ENCODE measurements around the gene OTX1. TPM values are rescaled to one million over a fixed set of nuclear protein-coding genes. Genes with fewer than 3 reads are reported as not detected.

The OTX1 gene
- total and polyA plus RNA-seq, 9 of the 15 experiments (the other 6 are each of a cell fraction or from before 2014, with no cell fraction given), result 0.18 to 7.1 (median 0.58) TPM

DNA sequence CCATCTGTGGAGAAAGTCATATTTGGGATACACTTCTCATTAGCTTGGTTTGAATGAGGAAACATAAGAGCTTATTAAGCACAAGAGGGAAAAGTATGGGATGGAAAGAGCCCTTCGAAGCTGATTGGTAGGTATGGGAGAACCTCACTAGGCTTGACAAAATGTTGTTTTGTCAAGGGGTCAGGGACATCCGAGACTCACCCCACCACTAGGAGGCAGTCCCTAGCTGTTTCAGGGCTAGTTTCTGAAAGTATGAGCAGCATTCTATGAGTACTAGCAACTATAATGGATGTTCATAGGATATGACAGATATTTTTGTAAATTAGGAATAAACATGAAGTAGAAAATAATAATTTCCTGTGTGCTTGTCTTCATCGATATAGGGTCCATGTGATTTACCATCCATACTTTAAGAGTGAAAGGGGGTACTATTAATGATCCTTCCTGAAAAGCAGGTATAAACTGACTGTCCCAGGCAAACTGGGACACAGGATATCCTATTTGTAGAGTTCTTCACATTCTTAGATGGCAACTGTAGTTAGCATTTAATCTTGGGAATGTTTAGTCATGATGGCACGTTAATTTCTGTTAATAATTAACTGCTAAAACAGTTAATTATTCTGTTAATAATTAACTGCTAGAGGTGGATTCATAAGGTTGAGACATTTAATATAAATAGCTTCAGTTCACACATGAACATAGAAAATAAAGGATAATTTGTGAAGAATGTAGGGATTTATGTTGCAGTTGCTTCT is 28.4 kb downstream of the OTX1 start:
- H2AFZ ChIP-seq (ENCODE audit: low read depth, low read length), result no peak overlapping the region
- FAIRE-seq (peak; percentile 56), ATAC-seq (peak; percentile 88), DNase-seq (ENCODE audit: extremely low read depth in 1 of 4, low spot score in 3 of 4) (peak; percentile 24 to 47 (median 34))
- H3K36me3 ChIP-seq (ENCODE audit: control insufficient read depth, insufficient read depth, low read length), result no peaks in the 10 kb centered on the region
- intact Hi-C loops (cut with micrococcal nuclease), result loop anchor here (1.0 to 10.0 kb wide), 4 partner anchors 110 to 466 kb away; no protein-coding TSS in a partner anchor
- no peak overlapping the region for H3K4me3 ChIP-seq
- POLR2A ChIA-PET, result interaction anchor here (0.6 kb wide), 1 partner anchor 600 kb away, joined by 4 read pairs; no protein-coding TSS in a partner anchor
- H3K79me2 ChIP-seq (ENCODE audit: control insufficient read depth, insufficient read depth, low read length), result no peaks in the 10 kb centered on the region
- no peaks in the 10 kb centered on the region for H3K9me1 ChIP-seq (ENCODE audit: control insufficient read depth, insufficient read depth, low read length)
- H3K9me3 ChIP-seq (replicated peaks; ENCODE audit: control insufficient read depth, insufficient read depth, low read depth, low read length), result no peaks in the 10 kb centered on the region; the same call in 1 of the 2 replicates
- 7% methylated on average over 4 of the region's 4 CpGs for WGBS (ENCODE audit: insufficient coverage, low coverage, missing lambda C conversion rate)
- no peak overlapping the region for H3K27ac ChIP-seq (ENCODE audit: extremely low read depth, low read depth, low read length)
- no peaks in the 10 kb centered on the region for H4K20me1 ChIP-seq (replicated peaks; ENCODE audit: control insufficient read depth, insufficient read depth, low read length)
- H3K4me1 ChIP-seq (replicated peaks in 1 of 2; ENCODE audit: control insufficient read depth in 2 of 2, insufficient read depth in 2 of 2, low read length in 2 of 2), result no peaks in the 10 kb centered on the region
- CTCF ChIA-PET (ENCODE audit: low intra/inter-chr PET ratio), result no interaction called here
- no peak overlapping the region for H3K9ac ChIP-seq (ENCODE audit: insufficient read depth in 1 of 2, low read depth in 2 of 2, low read length in 2 of 2)
- no peak overlapping the region for H3K4me2 ChIP-seq (ENCODE audit: insufficient read depth, low read length)
- BruUV-seq (replicated peaks), result no TSS peak
- H3K27me3 ChIP-seq (ENCODE audit: control insufficient read depth in 2 of 2, insufficient read depth in 2 of 2, low read length in 2 of 2), result no peaks in the 10 kb centered on the region
- in situ Hi-C loops (cut with MboI), result no loop called here
- no peak for TF ChIP-seq ADNP (tag; IDR thresholded peaks at IDR 0.05)
- TF ChIP-seq RAD21 (CRISPR knock-in tag; conservative IDR thresholded peaks at IDR 0.05 in 1 of 2, IDR thresholded peaks at IDR 0.05 in 1 of 2), result peak; percentile 38 to 79
- no peak for TF ChIP-seq SMAD3 (CRISPR knock-in tag; conservative IDR thresholded peaks at IDR 0.05)
- no peak for TF ChIP-seq POLR2B (IDR thresholded peaks at IDR 0.05; ENCODE audit: low read depth, partially characterized antibody)
- TF ChIP-seq CHD1 (IDR thresholded peaks at IDR 0.05; ENCODE audit: low read length), result no peak
- no peak for TF ChIP-seq KHSRP (IDR thresholded peaks at IDR 0.05)
- no peak for TF ChIP-seq KAT8 (IDR thresholded peaks at IDR 0.05; ENCODE audit: low read depth)
- TF ChIP-seq, protein P1, sequence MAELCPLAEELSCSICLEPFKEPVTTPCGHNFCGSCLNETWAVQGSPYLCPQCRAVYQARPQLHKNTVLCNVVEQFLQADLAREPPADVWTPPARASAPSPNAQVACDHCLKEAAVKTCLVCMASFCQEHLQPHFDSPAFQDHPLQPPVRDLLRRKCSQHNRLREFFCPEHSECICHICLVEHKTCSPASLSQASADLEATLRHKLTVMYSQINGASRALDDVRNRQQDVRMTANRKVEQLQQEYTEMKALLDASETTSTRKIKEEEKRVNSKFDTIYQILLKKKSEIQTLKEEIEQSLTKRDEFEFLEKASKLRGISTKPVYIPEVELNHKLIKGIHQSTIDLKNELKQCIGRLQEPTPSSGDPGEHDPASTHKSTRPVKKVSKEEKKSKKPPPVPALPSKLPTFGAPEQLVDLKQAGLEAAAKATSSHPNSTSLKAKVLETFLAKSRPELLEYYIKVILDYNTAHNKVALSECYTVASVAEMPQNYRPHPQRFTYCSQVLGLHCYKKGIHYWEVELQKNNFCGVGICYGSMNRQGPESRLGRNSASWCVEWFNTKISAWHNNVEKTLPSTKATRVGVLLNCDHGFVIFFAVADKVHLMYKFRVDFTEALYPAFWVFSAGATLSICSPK (IDR thresholded peaks at IDR 0.05; ENCODE audit: borderline replicate concordance), result no peak
- TF ChIP-seq ZNF408 (CRISPR knock-in tag; IDR thresholded peaks at IDR 0.05; ENCODE audit: low read depth), result no peak
- TF ChIP-seq ATF7 (IDR thresholded peaks at IDR 0.05), result no peak
- no peak for TF ChIP-seq PHF8 (IDR thresholded peaks at IDR 0.05; ENCODE audit: borderline replicate concordance, low read length)
- TF ChIP-seq, protein P2, sequence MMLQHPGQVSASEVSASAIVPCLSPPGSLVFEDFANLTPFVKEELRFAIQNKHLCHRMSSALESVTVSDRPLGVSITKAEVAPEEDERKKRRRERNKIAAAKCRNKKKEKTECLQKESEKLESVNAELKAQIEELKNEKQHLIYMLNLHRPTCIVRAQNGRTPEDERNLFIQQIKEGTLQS (IDR thresholded peaks at IDR 0.05), result no peak
- TF ChIP-seq, protein P2 (CRISPR knock-in tag; conservative IDR thresholded peaks at IDR 0.05), result no peak
- no peak for TF ChIP-seq NFXL1 (CRISPR knock-in tag; IDR thresholded peaks at IDR 0.05)
- TF ChIP-seq EZH2 (IDR thresholded peaks at IDR 0.05; ENCODE audit: borderline replicate concordance, low read depth, low read length), result no peak
- TF ChIP-seq RUNX1 (IDR thresholded peaks at IDR 0.05; ENCODE audit: low read depth), result no peak
- TF ChIP-seq, protein P3, sequence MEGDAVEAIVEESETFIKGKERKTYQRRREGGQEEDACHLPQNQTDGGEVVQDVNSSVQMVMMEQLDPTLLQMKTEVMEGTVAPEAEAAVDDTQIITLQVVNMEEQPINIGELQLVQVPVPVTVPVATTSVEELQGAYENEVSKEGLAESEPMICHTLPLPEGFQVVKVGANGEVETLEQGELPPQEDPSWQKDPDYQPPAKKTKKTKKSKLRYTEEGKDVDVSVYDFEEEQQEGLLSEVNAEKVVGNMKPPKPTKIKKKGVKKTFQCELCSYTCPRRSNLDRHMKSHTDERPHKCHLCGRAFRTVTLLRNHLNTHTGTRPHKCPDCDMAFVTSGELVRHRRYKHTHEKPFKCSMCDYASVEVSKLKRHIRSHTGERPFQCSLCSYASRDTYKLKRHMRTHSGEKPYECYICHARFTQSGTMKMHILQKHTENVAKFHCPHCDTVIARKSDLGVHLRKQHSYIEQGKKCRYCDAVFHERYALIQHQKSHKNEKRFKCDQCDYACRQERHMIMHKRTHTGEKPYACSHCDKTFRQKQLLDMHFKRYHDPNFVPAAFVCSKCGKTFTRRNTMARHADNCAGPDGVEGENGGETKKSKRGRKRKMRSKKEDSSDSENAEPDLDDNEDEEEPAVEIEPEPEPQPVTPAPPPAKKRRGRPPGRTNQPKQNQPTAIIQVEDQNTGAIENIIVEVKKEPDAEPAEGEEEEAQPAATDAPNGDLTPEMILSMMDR (IDR thresholded peaks at IDR 0.05 in 2 of 3, conservative IDR thresholded peaks at IDR 0.05 in 1 of 3; ENCODE audit: insufficient read depth in 2 of 3, low read depth in 1 of 3, low read length in 3 of 3), result peak; percentile 51 to 68 (median 67)
